Measurements from ENCODE around the gene CATSPERB. TPM values are rescaled to one million over a fixed set of nuclear protein-coding genes. Genes with fewer than 3 reads are reported as not detected.
"Not testable (repeated sequence)": the region's sequence is repeated elsewhere in the genome, so short reads cannot be mapped to it uniquely, and the experiment has no call there.

The CATSPERB gene
- total RNA-seq, 1 experiment from 2014 or later, result not detected

GRCh38 chr14:91681118-91681517, 50.8 kb downstream of the CATSPERB start:
- no peak for DNase-seq (ENCODE audit: low spot score)
- in situ Hi-C loops (cut with HindIII; ENCODE audit: low sequenced_read_pairs), result no loop called here

DNA sequence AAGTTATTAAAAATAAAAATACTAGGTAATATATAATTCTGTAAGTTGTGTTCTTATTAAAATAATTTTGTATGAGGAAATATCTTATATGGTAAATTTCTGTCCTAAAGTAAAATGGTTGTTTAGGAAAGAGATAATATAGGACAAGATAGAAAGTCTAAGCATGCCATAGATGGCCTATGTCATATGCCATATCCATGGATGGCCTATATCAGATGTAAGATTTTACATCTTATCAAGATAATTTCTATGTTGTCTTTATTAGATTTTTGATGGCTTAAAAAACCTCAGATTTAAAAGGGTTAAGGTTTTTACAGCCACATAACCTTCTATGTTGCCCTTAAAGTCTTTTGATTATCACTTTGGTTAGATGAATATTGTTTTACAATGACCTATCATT, 52.6 kb downstream of the CATSPERB start:
- no peak for DNase-seq (ENCODE audit: low spot score)

DNA sequence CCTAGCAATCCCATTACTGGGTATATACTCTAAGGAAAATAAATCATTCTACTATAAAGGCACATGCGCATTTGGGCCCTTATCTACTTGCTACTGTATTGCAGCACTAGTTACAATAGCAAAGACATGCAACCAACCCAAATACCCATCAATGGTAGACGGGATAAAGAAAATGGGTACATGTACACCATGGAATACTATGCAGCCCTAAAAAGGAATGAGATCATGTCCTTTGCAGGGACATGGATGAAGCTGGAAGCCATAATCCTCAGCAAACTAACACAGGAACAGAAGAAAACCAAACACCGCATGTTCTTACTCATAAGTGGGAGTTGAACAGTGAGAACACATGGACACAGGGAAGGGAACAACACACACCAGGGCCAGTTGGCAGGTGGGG, 54.2 kb downstream of the CATSPERB start:
- in situ Hi-C loops (cut with HindIII; ENCODE audit: low sequenced_read_pairs); DNase-seq (ENCODE audit: low spot score): not testable (repeated sequence)

More for the DNA sequence above, 52.6 kb downstream of the CATSPERB start:
- in situ Hi-C loops (cut with HindIII; ENCODE audit: low sequenced_read_pairs), result no loop called here

DNA sequence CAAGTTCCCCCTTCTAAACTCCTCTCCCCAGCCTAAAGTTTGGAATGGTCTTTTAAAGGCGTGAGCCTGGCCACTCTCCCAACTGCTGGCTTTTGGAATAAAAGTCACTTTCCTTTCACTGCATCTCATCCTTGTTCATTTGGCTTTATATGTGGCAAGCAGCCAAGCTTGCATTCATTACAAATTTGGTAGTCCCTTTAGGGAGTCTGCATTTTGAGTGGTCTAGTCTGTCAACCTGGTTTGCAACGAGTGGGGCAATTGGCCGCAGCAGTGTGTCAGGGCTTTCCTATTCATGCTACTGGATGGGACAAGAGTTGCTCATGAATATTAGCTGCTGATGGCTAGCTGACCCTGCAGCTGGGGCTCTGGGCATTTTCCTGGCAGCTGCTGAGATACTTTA, 57.0 kb downstream of the CATSPERB start:
- in situ Hi-C loops (cut with HindIII; ENCODE audit: low sequenced_read_pairs), result no loop called here
- no peak for DNase-seq (ENCODE audit: low spot score)

- in situ Hi-C loops (cut with HindIII; ENCODE audit: low sequenced_read_pairs), result no loop called here
- no peak for DNase-seq (ENCODE audit: low spot score)
These were observed 62.0 kb downstream of the CATSPERB start for GRCh38 chr14:91669867-91670266.

DNA sequence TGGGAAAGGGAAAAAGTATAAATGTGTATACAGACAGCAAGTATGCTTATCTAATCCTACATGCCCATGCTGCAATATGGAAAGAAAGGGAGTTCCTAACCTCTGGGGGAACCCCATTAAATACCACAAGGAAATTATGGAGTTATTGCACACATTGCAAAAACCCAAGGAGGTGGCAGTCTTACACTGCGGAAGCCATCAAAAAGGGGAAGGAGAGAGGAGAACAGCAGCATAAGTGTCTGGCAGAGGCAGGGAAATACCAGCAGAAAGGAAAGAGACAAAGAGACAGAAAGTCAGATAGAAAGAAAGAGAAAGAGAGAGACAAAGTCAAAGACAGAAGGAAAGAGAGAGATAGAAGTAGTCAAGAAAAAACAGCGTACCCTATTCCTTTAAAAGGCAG, 64.8 kb downstream of the CATSPERB start:
- in situ Hi-C loops (cut with HindIII; ENCODE audit: low sequenced_read_pairs), result not testable (repeated sequence)

GRCh38 chr14:91660790-91661189, 71.1 kb downstream of the CATSPERB start:
- DNase-seq (ENCODE audit: low spot score), result no peak
- in situ Hi-C loops (cut with HindIII; ENCODE audit: low sequenced_read_pairs), result no loop called here

More for the DNA sequence above, 64.8 kb downstream of the CATSPERB start:
- not testable (repeated sequence) for DNase-seq (ENCODE audit: low spot score)

DNA sequence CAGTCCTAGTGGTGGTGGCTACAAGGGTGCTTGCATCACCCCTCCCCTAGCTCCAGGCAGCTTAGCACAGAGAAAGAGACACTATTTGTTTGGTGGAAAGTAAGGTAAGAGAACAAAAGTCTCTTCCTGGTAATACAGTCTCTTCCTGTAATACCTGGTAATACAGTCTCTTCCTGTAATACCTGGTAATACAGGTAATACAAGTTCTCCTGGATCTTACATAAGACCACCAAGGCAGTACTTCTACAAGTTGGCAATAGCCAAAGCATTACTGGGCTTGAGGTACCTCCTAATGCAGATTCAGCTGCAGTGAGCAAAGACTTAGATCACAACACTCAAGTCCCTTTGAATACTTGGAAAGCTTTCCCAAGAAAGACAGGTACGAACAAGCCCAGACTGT, 77.0 kb downstream of the CATSPERB start:
- no peak for DNase-seq (ENCODE audit: low spot score)
- in situ Hi-C loops (cut with HindIII; ENCODE audit: low sequenced_read_pairs), result no loop called here

DNA sequence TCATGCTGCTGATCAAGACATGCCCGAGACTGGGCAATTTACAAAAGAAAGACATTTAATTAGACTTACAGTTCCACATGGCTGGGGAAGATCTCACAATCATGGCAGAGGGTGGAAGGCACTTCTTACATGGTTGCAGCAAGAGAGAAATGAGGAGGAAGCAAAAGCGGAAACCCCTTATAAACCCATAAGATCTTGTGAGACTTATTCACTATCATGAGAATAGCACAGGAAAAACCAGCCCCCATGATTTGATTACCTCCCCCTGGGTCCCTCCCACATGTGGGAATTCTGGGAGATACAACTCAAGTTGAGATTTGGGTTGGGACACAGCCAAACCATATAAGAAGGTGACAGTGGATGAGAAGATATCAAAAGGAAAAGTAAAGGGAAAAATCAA, 78.4 kb downstream of the CATSPERB start:
- DNase-seq (ENCODE audit: low spot score), result no peak

DNA sequence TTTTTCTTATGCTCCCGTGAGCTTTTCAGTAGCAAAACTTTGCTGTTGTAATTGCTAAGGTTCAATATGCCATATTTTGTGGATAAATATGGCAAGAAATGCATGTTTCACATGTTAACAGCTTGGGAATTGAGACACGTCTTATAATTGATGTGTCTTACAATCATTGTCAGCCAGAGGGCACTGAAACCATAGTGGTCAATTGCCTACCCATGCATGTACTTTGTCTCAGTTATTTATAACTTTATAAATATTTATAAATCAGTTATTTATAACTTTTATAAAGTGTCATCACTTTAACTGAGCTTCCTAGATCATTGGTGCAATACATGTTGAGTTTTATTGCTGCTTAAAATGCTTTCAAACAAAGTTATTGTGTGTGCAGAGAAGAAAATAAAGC, 82.0 kb downstream of the CATSPERB start:
- no peak for DNase-seq (ENCODE audit: low spot score)
- in situ Hi-C loops (cut with HindIII; ENCODE audit: low sequenced_read_pairs), result no loop called here

More for the DNA sequence above, 78.4 kb downstream of the CATSPERB start:
- in situ Hi-C loops (cut with HindIII; ENCODE audit: low sequenced_read_pairs), result no loop called here

GRCh38 chr14:91647856-91648255, 84.0 kb downstream of the CATSPERB start:
- no peak for DNase-seq (ENCODE audit: low spot score)
- in situ Hi-C loops (cut with HindIII; ENCODE audit: low sequenced_read_pairs), result no loop called here

GRCh38 chr14:91636604-91637003, 95.3 kb downstream of the CATSPERB start:
- no peak for DNase-seq (ENCODE audit: low spot score)

GRCh38 chr14:91624757-91625156, 107.1 kb downstream of the CATSPERB start:
- no peak for DNase-seq (ENCODE audit: low spot score)

More at GRCh38 chr14:91636604-91637003, 95.3 kb downstream of the CATSPERB start:
- in situ Hi-C loops (cut with HindIII; ENCODE audit: low sequenced_read_pairs), result no loop called here

GRCh38 chr14:91614187-91614586, 117.7 kb downstream of the CATSPERB start:
- in situ Hi-C loops (cut with HindIII; ENCODE audit: low sequenced_read_pairs), result no loop called here
- no peak for DNase-seq (ENCODE audit: low spot score)

More at GRCh38 chr14:91624757-91625156, 107.1 kb downstream of the CATSPERB start:
- in situ Hi-C loops (cut with HindIII; ENCODE audit: low sequenced_read_pairs), result no loop called here

DNA sequence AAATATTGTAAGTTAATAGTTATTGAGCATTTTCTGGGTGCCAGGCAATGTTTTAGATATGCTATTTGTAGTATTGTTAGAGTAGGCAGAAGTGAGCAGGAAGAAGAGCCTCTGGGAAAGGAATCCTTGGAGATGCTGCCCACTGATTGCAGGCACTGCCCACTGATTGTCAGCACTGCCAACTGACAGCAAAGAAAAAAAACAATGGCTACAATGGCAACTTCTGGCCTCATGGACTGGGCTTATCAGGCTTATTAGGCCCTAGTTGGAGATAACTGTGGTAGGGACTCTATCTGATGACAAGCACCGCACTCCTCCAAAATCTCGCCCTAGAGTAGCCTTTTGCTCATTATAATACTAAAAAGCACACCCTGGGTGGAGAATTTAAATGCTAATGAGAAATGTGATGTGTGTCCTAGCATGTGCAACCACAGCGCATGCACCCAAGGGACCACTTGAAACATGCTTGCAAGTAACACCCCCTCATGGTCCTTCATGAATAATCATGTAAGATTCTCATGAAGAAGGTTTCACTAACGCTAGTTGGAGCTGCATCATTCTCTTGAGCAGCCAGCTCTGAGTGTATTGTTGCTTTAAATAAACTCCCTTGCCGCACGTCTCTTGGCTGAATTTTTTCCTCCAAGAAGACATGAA, 118.3 kb downstream of the CATSPERB start:
- DNase-seq (ENCODE audit: low spot score), result no peak
- in situ Hi-C loops (cut with HindIII; ENCODE audit: low sequenced_read_pairs), result no loop called here

GRCh38 chr14:91611528-91611927, 120.4 kb downstream of the CATSPERB start:
- DNase-seq (ENCODE audit: low spot score), result no peak
- in situ Hi-C loops (cut with HindIII; ENCODE audit: low sequenced_read_pairs), result no loop called here

GRCh38 chr14:91609161-91609560, 122.7 kb downstream of the CATSPERB start:
- DNase-seq (ENCODE audit: low spot score), result no peak
- in situ Hi-C loops (cut with HindIII; ENCODE audit: low sequenced_read_pairs), result no loop called here

- in situ Hi-C loops (cut with HindIII; ENCODE audit: low sequenced_read_pairs), result no loop called here
- DNase-seq (ENCODE audit: low spot score), result no peak
These were observed 124.4 kb downstream of the CATSPERB start for GRCh38 chr14:91607322-91608047.

DNA sequence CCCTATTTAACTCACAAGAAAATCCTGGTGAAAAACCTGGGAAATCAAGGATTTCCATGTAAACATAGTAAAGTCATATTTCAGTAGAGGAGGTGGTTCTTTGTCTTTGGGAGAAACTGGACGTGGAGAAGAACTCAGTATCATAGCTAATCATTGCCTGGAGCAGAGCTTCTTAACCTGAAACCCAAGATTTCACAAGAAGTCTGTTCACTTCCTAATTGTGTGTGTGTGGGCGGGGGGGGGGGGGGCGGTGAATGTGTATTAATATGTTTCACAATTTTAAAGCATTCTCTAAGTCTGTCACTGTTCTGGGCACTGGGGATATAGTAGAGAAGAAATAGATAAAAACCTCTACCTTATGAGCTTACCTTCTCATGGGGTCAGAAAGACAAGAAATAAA, 125.0 kb downstream of the CATSPERB start:
- no peak for DNase-seq (ENCODE audit: low spot score)
- in situ Hi-C loops (cut with HindIII; ENCODE audit: low sequenced_read_pairs), result no loop called here

DNA sequence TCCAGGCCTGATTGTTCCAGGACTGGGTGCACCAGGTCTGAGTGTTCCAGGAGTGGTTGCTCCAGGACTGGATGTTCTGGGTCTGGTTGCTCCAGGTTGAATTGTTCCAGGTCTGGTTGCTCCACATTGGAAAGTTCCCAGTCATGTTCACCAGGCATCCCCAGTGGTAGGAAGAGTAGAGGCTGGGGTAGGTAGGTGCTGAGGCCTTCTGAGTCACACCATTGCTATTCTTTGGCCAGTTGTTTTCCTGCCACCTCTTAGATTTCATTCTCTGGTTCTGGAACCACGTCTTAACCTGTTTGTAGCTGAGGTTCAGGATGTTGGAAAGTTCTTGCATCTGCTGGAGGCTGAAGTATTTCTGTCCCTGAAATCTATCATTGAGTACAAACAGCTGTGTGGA, 127.3 kb downstream of the CATSPERB start:
- in situ Hi-C loops (cut with HindIII; ENCODE audit: low sequenced_read_pairs), result not testable (repeated sequence)

DNA sequence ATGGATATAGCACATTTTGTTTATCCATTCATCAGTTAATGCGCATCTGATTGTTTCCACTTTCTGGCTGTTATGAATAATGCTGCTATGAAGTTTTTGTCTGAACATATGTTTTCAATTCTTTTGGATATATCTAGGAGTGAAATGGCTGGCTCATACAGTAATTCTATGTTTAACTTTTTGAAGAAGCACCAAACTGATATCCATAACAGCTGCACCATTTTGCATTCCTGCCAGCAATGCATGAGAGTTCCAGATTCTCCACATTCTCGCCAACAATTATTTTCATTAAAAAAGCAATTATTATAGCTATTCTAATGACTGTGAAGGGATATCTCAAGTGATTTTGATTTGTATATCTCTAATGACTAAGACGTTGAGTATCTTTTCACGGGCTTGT, 131.9 kb downstream of the CATSPERB start:
- in situ Hi-C loops (cut with HindIII; ENCODE audit: low sequenced_read_pairs), result no loop called here

More for the DNA sequence above, 127.3 kb downstream of the CATSPERB start:
- not testable (repeated sequence) for DNase-seq (ENCODE audit: low spot score)

More for the DNA sequence above, 131.9 kb downstream of the CATSPERB start:
- DNase-seq (ENCODE audit: low spot score), result no peak
